HepG2 (cell line): Measurements from ENCODE around the gene SHISA9.

Experiments used
- BHLHE40 ChIP-seq: IDR thresholded peaks from 2 replicates; pipeline ENCODE4 v1.6.1; 2011; ENCODE audit warnings: low read length, improper control_type of control experiment
- CREBL2 ChIP-seq: sonication (generic); formaldehyde crosslinking; IDR thresholded peaks from 2 replicates; pipeline ENCODE4 v1.8.1; 2023; ENCODE audit warnings: missing genetic modification reagents, mild to moderate bottlenecking, borderline replicate concordance
- FOXP4 ChIP-seq: sonication (generic); formaldehyde crosslinking; IDR thresholded peaks from 2 replicates; pipeline ENCODE4 v1.4.0; 2020; ENCODE audit warnings: missing genetic modification reagents
- MAX ChIP-seq: IDR thresholded peaks from 2 replicates; pipeline ENCODE4 v1.6.1; 2012; ENCODE audit warnings: inconsistent platforms
- NFATC3 ChIP-seq: sonication (generic); formaldehyde crosslinking; IDR thresholded peaks from 2 replicates; pipeline ENCODE4 v1.5.1; 2020; ENCODE audit warnings: mild to moderate bottlenecking, missing genetic modification reagents
- NR3C1 ChIP-seq: sonication (generic); formaldehyde crosslinking; IDR thresholded peaks from 2 replicates; pipeline ENCODE4 v1.4.0; 2020; ENCODE audit warnings: missing genetic modification reagents
- SIN3A ChIP-seq: IDR thresholded peaks from 2 replicates; pipeline ENCODE4 v1.6.1; 2011; ENCODE audit warnings: low read depth, mild to moderate bottlenecking, control low read depth, low read length, borderline replicate concordance
- TBL1XR1 ChIP-seq: fragments of 150-350 bp; IDR thresholded peaks from 2 replicates; pipeline ENCODE4 v1.6.1; 2014; ENCODE audit warnings: borderline replicate concordance, low read length; ENCODE audit not compliant: partially characterized antibody
- TP53 ChIP-seq: sonication (generic); formaldehyde crosslinking; conservative IDR thresholded peaks from 2 replicates; pipeline ENCODE4 v1.4.0; 2020; ENCODE audit warnings: missing genetic modification reagents
- TF ChIP-seq, protein P1 (sequence below): sonication (generic); formaldehyde crosslinking; IDR thresholded peaks from 2 replicates; pipeline ENCODE4 v1.5.0; 2020; ENCODE audit warnings: mild to moderate bottlenecking, missing genetic modification reagents, moderate library complexity

DNA sequence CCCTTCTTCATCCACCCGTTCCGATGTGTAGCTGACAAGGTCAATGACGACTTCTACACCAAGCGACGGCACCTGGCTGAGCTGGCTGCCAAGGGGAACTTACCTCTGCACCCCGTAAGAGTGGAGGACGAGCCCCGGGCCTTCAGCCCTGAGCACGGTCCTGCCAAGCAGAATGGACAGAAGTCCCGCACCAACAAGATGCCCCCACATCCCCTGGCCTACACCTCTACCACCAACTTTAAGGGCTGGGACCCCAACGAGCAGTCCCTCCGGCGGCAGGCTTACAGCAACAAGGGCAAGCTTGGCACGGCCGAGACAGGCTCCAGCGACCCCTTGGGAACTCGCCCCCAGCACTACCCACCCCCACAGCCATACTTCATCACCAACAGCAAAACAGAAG, 333.6 kb downstream of the SHISA9 start:
- no peak for TF ChIP-seq TP53
- TF ChIP-seq BHLHE40 = no peak
- no peak for TF ChIP-seq TBL1XR1
- no peak for TF ChIP-seq NR3C1 (CRISPR knock-in tag)
- TF ChIP-seq, protein P1, sequence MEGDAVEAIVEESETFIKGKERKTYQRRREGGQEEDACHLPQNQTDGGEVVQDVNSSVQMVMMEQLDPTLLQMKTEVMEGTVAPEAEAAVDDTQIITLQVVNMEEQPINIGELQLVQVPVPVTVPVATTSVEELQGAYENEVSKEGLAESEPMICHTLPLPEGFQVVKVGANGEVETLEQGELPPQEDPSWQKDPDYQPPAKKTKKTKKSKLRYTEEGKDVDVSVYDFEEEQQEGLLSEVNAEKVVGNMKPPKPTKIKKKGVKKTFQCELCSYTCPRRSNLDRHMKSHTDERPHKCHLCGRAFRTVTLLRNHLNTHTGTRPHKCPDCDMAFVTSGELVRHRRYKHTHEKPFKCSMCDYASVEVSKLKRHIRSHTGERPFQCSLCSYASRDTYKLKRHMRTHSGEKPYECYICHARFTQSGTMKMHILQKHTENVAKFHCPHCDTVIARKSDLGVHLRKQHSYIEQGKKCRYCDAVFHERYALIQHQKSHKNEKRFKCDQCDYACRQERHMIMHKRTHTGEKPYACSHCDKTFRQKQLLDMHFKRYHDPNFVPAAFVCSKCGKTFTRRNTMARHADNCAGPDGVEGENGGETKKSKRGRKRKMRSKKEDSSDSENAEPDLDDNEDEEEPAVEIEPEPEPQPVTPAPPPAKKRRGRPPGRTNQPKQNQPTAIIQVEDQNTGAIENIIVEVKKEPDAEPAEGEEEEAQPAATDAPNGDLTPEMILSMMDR (CRISPR knock-in tag) = no peak
- no peak for TF ChIP-seq SIN3A
- no peak for TF ChIP-seq FOXP4 (CRISPR knock-in tag)
- no peak for TF ChIP-seq NFATC3 (CRISPR knock-in tag)
- no peak for TF ChIP-seq CREBL2 (CRISPR knock-in tag)
- TF ChIP-seq MAX = no peak
